Esophagus squamous epithelium (tissue), 4 donors: Measurements from ENCODE around the gene PTPN14.

Experiments used
- CTCF ChIP-seq, 6 experiments: fragments of 450-650 bp in 4 of 6; fragments of 200-600 bp in 2 of 6; sonication (generic) in 2 of 6; IDR thresholded peaks; one replicate each; pipeline ENCODE4 v1.5.1; 2016 to 2019; ENCODE audit warnings: antibody characterized with exemption in 6 of 6, mild to moderate bottlenecking in 4 of 6, moderate library complexity in 4 of 6
- POLR2A ChIP-seq, 4 donors: fragments of 450-650 bp; IDR thresholded peaks; one replicate each; pipeline ENCODE4 v1.6.1; 2017; ENCODE audit warnings: antibody characterized with exemption in 4 of 4, mild to moderate bottlenecking in 4 of 4, moderate library complexity in 3 of 4

- TF ChIP-seq CTCF (IDR thresholded peaks at IDR 0.05) (no peak), POLR2A (IDR thresholded peaks at IDR 0.05) (no peak)
Measured at GRCh38 chr1:214462882-214463281, 88.5 kb downstream of the PTPN14 start.
